ENCODE measurements around the gene PTPRT.

GRCh38 chr20:42700372-42700771 is 489.3 kb downstream of the PTPRT start:
- no peak for TF ChIP-seq CTCF (IDR thresholded peaks at IDR 0.05)
- no peak for TF ChIP-seq EP300 (IDR thresholded peaks at IDR 0.05)
